GM18951 (cell line): Measurements from ENCODE around the gene ABHD8.
"Not testable (repeated sequence)": the region's sequence is repeated elsewhere in the genome, so short reads cannot be mapped to it uniquely, and the experiment has no call there.

Experiments
- POLR2A ChIP-seq: IDR thresholded peaks from 4 replicates; pipeline ENCODE4 v1.6.1; 2011; ENCODE audit warnings: mild to moderate bottlenecking; ENCODE audit not compliant: insufficient read length, insufficient read depth; ENCODE audit errors: extremely low read depth
- in situ Hi-C: fragments of 300-500 bp; cut with MboI; formaldehyde crosslinking; loops from one replicate; pipeline ENCODE4 v1.12.0; 2022; ENCODE audit warnings: low sequenced_read_pairs, mixed read lengths, inconsistent platforms; ENCODE audit not compliant: unreplicated experiment

Gene ABHD8

GRCh38 chr19:17305517-17306284 lies 2.5 kb upstream of the ABHD8 start, which contains the start of gene MRPL34:
TSS of gene MRPL34 (plus strand) at chr19:17305872. CDS start at chr19:17305893, 21 bp downstream.
- in situ Hi-C loops: no loop called here
- TF ChIP-seq POLR2A: peak; percentile 79

DNA sequence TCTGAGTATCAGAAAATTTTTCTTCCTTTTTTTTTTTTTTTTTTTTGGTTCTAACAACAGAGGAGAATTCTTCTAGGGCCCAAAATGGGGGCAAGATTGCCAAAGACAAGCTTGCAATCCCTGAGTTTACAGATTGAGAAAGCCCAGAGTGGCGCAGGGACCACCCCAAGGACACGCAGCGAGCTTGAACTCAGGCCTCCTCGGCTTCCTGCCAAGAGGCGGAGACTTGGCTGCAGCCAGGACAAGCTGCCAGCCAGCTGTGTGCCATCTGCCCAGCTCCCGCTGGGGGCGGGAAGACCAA lies 1.9 kb upstream of the ABHD8 start:
- no peak for TF ChIP-seq POLR2A
- in situ Hi-C loops: no loop called here

GRCh38 chr19:17304386-17305215 lies 1.4 kb upstream of the ABHD8 start:
- no peak for TF ChIP-seq POLR2A
- in situ Hi-C loops: no loop called here

DNA sequence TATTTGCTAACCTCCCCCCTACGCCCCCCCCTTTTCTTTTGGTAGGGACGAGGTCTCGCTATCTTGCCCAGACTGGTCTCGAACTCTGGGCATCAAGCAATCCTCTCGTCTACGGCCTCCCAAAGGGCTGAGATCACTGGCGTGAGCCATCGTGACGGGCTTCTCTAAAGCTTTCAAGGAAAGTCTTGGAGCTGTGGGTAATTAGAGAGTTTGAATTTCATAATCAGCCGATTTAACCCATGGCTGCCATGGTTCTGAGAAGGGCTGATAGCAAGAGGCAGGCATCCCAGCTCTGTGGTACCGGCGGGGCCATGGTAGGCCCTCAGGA lies 679 bp upstream of the ABHD8 start:
- in situ Hi-C loops: no loop called here
- TF ChIP-seq POLR2A: no peak

DNA sequence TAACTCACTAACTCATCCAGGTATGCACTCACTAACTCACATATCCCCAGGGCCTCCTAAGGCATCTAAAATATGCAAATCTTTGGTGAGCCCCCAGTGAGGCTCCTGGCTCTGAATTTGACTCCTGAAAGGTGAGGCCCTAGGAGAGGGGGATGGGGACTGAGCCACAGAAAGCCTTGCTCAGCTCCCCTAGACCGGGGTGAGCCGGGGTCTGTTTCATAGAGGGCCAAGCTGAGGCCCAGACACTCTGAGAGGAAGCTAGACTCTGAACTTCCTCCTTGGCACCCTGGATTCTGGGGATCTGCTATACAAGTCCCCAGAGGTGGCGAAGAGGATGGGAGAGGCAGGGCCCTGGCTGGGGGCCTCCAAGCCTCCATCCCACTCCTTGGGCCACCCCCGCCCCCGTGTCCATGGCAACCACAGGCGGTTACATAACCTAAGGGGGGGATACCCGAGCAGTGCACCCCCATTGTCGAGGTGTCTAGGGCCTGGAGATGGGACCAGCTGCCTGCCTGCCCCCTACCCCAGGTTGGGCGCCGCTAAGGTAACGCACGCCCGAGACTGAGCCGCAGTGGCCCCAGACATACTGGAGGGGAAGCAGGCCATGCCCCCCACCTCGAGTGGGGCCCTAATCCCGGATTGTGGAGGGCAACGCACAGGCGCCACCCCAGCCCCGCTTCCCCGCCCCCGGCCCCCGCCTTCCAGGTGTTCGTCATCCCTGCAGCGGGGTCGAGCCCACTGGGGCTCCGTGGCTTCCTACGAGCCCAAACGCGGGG lies 646 bp downstream of the ABHD8 start:
- in situ Hi-C loops: no loop called here
- TF ChIP-seq POLR2A: no peak

GRCh38 chr19:17300992-17301619 lies 2.1 kb downstream of the ABHD8 start:
- in situ Hi-C loops: no loop called here
- no peak for TF ChIP-seq POLR2A

GRCh38 chr19:17296976-17297375 lies 6.2 kb downstream of the ABHD8 start:
- in situ Hi-C loops: no loop called here

DNA sequence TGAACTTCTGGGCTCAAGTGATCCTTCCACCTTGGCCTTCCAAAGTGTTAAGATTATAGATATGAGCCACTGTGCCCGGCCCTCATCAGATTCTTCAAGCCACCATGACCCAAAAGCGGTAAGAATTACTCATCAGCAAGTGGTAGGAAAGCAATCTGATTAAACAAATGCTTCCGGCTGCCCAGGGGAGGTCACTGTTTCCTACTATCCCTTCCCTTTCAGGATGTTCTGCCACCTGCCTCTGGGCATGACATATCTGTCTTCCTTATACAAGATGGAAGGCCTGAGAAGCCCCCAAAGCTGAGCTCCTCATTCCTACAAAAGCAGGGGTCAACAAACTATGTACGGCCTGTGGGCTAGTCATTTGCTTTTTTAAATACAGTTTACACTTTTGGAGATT lies 7.0 kb downstream of the ABHD8 start:
- in situ Hi-C loops: no loop called here
- no peak for TF ChIP-seq POLR2A

More at GRCh38 chr19:17296976-17297375, 6.2 kb downstream of the ABHD8 start:
- TF ChIP-seq POLR2A: no peak

- in situ Hi-C loops: not testable (repeated sequence)
Observed at GRCh38 chr19:17295551-17295950, 7.7 kb downstream of the ABHD8 start.

DNA sequence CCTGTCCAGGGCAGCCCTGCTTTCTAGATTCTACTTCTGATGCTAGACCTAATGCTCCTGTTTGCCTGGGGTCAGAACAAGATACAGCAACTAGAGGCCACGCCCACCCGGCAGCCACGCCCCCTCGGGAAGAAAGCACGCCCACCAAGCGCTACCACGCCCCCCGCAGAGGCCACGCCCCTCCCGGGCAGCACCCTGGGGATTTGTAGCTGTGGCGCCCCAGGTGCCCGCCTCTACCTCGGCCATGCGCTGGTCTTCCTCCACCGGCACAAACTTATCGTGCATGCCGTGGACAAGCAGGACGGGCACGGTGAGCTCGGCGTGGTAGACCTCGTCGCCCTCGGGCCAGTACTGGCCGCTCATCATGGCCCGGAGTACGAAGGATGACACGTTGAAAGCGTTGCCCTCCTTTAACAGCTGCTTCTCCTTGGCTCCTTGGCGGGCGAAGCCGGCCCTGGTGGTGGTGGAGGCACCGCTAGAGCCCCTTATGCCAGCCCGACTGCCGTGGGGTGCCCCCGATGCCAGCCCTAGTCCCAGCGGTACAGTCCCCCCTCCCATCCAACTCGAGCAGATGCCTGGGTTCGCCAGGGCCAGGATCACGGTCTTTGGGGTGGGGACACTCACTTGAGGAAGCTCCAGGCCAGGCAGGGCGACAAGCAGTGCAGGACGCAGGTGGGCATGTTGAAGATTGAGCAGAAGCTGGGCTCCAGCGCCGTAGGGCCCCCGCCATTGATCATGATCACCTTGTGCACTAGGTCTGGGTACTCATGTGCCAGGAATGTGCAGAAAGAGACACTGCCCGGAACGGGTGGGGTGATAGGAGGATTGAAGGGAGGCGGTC lies 9.0 kb downstream of the ABHD8 start:
- TF ChIP-seq POLR2A: no peak
- in situ Hi-C loops: no loop called here

DNA sequence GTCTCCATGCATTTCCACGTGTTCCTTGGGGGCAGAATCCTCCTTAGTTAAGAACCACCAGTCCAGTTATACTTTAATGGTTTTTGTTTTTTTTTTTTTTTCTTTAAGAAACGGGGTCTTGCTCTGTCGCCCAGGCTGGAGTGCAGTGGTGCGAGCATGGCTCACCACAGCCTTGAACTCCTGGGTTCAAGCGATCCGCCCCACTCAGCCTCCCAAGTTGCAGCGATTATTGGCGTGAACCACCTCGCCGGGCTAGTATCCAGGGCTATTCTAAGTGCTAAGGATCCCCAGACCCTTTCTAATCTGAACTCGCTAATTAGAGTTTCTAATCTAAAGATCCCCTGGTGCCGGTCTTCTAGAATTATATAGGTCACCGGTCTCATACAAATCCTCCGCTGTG lies 9.6 kb downstream of the ABHD8 start:
- in situ Hi-C loops: no loop called here
- TF ChIP-seq POLR2A: no peak

GRCh38 chr19:17292301-17293074 lies 10.7 kb downstream of the ABHD8 start:
- peak; percentile 69 for TF ChIP-seq POLR2A
- in situ Hi-C loops: no loop called here
